Measurements from ENCODE around the gene SNX7.

SNX7 gene, protein sequence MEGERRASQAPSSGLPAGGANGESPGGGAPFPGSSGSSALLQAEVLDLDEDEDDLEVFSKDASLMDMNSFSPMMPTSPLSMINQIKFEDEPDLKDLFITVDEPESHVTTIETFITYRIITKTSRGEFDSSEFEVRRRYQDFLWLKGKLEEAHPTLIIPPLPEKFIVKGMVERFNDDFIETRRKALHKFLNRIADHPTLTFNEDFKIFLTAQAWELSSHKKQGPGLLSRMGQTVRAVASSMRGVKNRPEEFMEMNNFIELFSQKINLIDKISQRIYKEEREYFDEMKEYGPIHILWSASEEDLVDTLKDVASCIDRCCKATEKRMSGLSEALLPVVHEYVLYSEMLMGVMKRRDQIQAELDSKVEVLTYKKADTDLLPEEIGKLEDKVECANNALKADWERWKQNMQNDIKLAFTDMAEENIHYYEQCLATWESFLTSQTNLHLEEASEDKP

DNA sequence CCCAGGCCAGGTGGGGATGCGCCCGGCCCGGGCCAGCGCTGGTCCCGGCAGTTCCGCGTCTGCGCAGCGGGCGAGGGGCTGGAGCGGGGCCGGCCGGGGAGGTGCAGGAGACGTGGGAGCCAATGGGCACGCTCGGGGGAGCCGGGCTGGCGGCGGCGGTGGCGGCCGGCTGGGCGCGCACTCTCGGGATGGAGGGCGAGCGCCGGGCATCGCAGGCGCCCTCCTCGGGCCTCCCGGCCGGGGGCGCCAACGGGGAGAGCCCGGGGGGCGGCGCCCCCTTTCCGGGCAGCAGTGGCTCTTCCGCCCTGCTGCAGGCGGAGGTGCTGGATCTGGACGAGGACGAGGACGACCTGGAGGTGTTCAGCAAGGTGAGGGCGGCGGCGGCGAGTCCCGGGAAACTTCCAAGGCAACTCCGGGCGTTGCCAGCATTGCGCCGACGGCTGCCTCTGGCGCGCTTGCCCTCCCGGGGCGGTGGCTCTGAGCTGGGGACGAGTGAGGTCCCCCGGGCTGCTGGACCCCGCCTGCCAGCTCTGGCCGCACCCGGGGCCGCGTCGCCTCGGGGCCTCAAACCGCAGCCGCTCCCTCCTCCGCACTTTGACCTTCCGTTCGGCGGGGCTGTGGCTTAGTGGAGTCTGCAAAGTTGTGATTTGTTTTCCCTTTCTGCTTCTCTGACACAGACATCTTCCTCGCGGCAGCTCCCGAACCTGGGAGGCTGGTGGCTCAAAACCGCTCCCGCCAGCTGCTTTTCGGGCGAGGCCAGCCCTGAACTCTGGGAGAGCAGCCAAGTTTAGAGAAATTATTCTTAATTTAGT is at the start of gene SNX7:
Gene SNX7, plus strand, starts transcription at position 178 of the 812 bp plus-strand sequence. Its CDS starts 11 bp downstream, at position 189.
- DNase-seq (ENCODE audit: low read depth in 2 of 2), result no peak

DNA sequence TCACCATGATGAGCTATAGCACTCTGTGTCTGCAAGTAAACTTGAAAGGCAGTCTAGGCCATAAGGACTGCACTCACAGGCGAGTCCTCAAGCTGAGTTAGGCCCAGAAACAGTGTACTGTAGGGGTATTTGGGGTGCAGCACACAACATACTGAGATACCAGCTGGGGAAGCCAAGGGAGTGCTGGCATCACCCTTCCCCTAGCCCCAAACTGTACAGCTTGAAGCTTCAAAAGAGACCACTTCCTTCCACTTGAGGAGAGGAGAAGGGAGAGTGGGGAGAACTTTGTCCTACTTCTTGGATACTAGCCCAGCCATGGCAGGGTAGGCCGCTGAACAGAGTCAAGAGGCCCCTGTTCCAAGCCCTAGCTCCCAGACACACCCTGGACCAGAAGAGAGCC is 24.2 kb upstream of the SNX7 start:
- no peak for DNase-seq (ENCODE audit: low read depth in 2 of 2)

DNA sequence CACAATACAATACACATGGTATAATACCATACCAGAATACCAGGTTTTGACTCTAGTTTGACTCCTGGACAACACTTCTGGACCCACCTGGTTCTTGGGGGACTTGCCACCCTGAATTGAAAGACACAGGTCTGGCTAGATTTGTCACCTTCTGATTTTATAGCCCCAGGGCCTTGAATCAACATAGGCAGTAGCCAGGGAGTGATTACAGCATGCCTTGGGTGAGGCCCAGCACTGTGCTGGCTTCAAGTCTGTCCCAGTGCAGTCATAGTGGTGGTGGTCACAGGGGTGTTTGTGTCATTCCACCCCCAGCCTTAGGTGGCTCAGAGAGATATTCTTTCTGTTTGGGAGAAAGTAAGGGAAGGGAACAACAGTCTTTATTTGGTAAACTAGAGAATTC is 23.3 kb upstream of the SNX7 start:
- DNase-seq (ENCODE audit: low read depth in 2 of 2), result no peak

DNA sequence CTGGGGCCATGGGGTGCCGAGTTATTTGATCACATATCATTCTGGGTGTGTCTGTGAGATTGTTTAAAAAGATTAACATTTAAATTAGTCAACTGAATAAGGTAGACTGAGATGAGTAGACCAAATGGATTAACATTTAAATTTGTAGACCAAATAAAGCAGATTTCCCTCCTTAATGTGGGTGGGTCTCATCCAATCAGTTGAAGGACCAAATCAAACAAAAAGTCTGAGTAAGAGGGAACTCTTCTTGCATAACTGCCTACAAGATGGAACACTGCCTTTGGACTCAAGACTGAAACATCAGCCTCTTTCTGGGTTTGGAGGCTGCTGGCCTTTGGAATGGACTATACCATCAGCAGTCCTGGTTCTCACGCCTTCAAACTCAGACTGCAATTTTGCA is 17.0 kb upstream of the SNX7 start:
- DNase-seq (ENCODE audit: low read depth in 2 of 2), result no peak

DNA sequence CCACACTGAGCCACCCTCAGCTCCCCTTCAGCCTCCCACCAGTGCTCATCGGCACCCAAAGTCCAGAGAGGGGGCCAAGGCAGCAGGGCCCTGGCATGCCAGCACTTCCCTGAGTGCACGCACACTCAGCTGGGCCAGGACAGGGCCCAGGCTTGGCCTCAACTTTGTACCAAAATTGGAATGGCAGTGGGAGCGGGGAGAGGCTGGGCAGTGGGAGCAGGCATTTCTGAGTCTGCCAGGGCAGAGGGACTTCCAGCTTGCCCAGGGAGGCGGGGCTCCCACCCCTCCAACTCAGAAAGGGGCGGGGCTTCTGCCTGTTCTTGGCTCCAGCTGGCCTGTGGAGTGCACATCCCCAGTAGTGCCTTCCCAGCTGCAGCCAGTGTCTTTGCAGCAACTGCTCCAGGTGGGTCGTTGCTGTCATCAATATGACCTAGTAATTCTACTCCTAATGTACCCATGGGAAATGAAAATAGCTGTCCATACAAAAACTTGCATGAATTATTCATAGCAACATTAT is 10.3 kb upstream of the SNX7 start:
- DNase-seq (ENCODE audit: low read depth in 2 of 2), result no peak

DNA sequence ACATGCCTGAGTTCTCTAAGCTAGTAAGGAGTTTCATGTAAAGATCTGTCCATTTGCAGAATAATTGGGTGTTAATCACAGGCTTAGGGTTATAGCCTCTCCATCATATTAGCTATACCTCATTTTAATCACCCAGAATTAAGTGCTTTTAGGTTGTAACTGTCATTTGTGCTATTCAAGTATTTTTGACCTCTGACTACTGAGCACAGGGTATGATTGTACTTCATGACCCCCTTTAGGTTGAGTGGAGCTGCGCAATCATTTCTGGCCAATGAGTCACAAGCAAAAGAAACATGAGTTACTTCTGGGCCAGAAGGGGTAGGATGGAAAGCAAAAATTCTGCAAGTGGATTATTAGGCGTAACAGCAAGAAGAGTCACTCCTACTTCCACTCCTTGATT is 8.4 kb upstream of the SNX7 start:
- DNase-seq (ENCODE audit: low read depth in 2 of 2), result no peak

DNA sequence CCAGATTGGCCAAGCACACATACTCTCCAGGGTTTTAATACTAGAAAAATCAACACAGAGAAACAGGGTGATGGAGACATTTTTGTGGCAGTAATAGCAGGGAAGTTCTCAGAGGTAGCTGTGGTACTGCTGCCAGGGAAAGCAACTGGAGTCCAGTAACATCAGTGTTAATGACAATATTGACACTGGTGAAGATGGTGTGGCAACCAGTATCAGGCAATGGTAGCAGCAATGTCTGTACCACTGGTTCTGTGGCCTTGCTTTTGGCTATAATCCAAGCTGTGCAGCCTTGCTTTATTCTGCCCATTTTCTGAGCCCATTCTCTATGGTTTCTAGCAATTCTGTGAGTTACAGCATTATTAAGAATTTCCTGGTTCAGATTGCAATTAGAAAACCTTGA is 1.6 kb upstream of the SNX7 start:
- DNase-seq (ENCODE audit: low read depth in 2 of 2), result no peak

DNA sequence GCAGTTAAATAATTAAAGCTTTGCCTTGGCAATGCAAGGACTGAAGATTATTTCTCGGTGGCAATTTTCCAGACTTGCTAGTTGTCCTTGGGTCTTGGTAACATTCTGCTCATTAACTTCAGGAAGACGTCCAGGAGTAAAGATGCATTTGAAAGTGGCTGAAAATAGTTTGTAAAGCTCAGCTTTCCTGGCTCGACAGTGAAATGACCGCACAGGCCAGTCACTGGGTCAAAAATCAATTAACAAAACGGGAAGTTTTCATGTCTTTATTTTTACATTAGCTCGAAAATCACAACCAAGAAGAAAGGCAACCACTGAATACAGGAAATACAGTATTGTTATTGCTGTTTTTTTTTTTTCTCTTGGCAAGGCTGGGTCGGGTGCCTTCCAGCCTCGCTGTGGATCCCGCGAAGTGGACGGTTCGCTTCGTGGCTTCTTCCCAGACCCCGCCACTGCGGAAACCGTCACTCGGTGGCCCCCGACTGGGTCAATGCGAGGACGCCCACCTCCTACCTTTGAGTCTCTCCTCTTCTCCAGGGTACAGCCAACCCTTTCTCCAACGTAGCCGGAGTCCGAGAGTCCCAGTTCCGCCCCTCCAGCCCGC is 479 bp upstream of the SNX7 start:
- DNase-seq (ENCODE audit: low read depth in 2 of 2), result no peak

DNA sequence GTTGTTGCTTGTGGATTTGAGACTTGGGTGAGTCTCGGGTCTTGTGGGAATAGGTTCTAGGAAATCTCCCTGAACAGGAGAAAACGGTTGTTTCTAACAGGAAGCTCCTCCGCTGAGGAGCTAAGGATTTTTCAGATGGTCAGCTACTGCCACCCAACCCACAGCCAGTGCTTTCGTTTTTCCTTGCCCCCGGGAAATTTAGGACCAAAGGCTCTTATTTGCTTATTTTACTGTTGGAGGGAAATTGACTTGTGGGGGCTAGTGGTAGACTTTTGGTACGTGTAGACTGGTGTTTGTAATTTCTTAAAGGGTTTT is 792 bp downstream of the SNX7 start:
- no peak for DNase-seq (ENCODE audit: low read depth in 2 of 2)

DNA sequence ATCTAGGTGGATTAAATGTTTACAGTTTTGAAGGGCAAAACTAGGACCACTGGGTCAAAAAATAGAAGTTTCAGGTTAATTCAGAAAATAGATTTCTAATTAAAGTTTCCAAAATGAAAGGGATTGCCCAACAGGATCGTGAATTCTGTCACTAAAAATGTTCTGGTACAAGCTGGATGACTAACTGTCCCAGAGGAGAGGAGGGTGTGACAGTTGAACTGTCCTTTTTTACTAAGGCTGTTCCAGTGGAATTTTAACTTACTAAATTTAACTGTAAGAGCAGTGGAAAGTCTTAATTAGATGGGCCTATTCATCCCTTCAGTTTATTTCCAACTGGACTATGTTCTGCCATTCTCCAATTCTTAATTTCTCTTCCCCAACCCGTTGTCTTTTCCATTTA is 7.2 kb downstream of the SNX7 start:
- no peak for DNase-seq (ENCODE audit: low read depth in 2 of 2)

DNA sequence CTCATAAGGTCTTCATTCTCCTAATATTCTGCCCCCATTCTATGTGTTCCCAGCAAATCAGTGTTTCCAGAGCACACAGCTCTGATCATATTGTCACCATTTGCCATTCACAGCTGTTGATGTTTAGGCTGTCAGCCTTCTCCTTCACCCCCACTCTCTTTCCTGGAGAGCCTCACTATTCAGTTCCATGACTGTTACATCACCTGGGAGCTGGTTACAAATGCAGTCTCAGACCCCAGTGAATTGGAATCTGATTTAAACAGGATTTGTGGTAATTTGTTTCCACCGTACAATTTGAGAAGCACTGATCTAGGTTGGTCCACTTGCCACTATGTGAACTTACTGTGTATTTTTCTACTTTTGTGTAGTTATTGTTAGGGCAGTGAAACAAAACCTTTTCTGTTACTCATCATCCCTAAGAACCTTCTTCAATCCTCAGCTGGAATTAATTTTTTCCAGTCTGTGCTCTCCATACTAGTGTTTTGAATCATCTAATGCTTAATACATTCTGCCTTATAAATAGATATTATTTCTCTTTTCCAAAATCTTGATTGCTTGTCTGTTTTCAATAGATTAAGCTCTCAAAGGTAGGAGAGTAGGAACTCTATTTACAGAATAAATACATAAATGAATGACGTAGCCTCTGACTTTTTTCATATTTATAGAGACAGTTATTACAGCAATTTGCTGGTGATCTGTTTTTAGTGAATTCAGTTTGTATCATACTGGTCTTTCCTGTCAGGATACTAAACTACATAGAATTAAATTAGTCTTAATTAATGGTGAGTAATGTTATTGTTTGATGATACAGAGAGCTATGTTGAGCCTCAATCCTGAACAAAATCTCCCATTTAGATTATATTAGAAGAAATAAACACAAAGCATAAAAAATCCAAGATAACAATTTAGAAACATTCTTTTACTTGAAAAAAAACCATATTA is 8.1 kb downstream of the SNX7 start:
- DNase-seq (ENCODE audit: low read depth in 2 of 2), result no peak

DNA sequence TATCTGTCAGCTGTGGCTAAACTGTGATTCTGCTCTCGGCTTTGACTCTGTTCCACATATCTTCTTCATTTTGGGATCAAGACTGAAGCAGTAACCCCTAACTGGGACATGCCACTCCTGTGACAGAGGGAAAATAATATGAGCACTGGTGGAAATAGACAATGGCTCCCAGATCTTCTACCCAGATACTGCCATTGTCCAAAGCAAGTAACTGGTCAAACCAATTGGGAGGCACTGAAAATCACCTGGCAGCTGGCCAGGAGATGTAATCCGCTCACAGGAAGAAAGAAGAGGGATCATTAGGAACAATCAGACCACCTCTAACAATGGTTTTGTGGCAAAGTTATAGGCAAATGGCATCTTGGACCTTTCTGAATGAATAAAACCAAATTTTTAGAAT is 10.7 kb downstream of the SNX7 start:
- DNase-seq (ENCODE audit: low read depth in 2 of 2), result no peak

DNA sequence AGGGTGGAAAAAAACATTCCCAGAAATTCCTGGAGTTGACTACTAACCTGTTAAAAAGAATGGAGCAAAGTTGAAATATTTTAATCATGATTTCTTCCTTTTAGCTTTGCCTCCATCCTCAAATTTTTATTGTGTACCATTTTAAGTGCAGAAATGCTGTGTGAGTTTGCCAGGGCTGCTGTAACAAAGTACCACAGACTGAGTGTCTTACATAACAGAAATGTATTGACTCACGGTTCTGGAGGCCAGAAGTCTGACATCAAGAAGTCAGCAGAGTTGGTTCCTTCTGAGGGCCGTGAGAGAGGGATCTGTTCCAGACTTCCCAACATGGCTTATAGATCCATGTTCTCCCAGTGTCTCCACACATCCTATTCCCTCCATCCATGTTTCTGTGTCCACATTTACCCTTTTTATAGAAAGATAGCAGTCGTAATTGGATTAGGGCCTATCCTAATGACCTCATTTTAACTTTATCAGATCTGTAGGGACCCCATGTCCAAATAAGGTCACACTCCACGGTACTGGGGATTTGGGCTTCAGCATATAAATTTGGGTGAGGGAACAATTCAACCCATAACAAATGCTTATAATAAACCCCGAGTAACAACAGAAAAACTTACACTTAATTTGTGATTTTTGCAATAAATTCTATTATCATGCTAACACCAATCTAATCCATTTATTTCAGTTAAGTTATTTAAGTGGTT is 12.7 kb downstream of the SNX7 start:
- DNase-seq (ENCODE audit: low read depth in 2 of 2), result no peak

DNA sequence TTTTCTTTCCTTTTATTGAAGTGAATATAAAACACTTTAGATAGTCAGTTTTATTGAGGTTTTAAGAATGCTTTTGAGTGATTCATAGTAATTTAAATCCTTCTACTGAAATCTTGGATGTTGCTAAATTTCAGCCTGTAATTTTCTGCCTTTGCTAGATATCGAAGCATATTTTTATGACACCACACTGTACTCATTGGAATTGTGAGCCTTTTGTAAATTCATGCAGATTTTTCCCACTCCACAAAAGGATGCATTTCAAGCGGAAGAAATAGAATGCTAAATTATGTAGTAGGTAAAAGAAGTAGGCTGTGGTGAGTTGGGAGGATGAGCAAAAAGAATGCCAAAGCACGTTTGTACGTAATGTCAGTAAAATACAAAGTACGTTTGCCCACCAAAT is 13.8 kb downstream of the SNX7 start:
- DNase-seq (ENCODE audit: low read depth in 2 of 2), result no peak

DNA sequence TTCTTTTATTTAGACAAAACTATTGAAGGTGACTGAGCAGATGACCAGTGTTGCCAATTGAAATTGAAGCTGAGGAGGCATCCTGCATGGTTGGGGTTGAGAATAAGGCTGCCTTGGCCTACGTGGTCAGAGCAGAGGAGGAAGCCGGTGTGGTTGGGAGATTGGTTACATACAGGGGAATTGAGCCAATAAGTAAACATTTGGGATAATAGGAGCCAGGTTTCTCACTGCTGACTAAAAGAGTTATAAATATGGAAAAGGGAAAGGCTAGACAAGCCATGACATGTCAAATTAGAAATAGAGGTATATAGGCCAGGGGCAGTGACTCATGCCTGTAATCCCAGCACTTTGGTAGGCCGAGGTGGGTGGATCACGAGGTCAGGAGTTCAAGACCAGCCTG is 15.8 kb downstream of the SNX7 start:
- DNase-seq (ENCODE audit: low read depth in 2 of 2), result no peak

DNA sequence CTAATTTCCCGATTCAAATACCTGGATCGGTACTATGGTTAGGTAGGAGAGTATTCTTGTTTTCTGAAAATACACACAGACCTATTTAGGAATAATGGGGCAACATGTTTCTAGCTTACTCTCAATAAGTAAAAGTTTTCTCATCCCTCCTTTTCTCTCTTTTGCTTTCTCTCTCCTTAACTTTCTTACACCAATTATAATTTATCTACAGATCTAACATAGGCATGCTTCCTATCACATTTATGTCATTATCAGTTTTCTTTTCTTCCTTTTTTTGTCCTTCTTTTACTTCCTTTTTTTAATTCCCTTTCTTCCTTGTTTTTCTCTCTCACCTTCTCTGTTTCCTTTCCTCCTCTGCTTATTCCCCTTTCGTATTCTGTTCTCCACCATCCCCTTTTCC is 20.3 kb downstream of the SNX7 start:
- DNase-seq (ENCODE audit: low read depth in 2 of 2), result no peak

DNA sequence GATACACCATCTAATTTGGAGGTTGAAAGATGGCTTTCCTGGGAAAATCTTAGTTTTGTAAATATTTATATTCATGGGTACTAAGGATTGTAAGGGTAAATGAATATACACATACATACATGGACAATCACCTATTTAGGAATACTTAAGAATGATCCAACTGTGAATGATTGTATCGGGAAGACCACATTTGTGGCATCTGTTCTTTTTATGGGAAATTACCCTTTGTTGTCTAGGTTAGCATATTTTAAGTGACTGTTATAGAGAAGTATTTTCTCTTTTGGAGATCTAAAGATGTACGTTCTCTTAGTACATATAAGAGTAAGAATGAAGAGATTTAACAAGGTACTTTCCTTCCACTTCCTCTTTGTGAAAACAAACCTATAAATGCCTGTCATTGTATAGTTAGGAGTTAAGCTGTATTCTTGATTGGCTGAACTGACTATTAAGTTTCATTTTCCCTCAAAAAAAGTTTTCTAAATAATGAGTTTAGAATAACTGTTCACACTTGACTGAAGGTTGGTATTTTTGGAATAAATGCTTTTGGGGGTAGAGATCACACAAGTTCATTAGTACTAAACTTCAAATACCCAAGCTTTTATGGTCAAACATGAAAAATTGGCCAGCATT is 26.7 kb downstream of the SNX7 start:
- DNase-seq (ENCODE audit: low read depth in 2 of 2), result no peak

DNA sequence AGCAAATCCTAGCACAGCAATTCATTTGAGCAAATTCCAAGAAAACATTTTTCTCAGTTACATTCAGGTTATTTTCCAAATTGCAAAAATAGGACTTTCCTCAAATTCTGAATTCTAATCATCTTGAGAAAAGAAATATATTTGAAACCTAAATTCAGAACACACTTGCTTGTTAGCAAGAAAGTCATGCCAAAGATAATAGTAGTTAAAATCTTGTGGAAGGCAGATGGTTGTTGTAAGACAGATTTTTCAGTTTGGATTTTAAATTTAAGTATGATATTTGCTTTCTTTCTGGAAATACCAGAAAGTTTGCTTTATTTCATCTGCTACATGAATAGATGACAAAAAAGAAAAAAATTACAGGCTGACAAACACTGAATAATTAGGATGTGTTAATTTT is 29.1 kb downstream of the SNX7 start:
- DNase-seq (ENCODE audit: low read depth in 2 of 2), result no peak

DNA sequence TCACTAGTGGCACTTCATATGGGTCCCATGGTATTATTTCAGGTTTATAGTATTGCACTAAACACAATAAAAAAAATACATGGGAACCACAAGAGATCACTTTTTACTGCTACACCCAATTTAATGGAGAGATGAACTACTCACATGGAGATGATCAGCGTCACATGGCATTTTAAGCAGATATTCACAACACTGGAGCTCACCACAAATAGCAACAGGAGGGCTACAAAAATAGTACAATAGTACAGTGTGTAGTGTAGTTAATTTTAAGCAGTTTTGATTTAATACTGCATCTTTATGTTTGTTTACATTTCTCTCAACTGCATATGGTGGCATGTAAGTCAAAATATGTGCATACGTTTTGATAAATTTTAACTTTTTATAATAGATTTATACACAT is 31.0 kb downstream of the SNX7 start:
- no peak for DNase-seq (ENCODE audit: low read depth in 2 of 2)

DNA sequence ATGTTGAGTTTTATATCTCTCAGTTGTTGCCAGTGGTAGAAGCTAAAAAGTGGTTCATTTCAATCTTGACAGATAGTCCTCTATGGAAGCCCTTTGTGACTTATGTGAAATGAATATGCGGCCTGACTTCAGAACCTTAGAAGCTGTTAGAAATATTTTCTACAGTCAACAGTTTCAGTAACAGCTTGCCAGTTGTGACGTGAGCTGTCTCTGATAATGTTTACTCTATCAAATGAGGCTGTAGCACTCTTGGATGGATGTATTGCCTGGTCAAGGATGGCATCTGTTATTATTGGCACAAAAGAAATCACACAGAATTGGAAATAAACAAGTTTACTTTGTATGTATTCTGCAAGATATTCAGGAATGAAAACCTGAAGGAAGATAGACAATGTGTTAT is 31.9 kb downstream of the SNX7 start:
- no peak for DNase-seq (ENCODE audit: low read depth in 2 of 2)
